Esophagus squamous epithelium (tissue), 4 donors: ENCODE results near the gene CDKN2B.

ENCODE experiments used
- CTCF ChIP-seq, 6 experiments: fragments of 450-650 bp in 4 of 6; fragments of 200-600 bp in 2 of 6; sonication (generic) in 2 of 6; IDR thresholded peaks; one replicate each; pipeline ENCODE4 v1.5.1; 2016 to 2019; ENCODE audit warnings: antibody characterized with exemption in 6 of 6, mild to moderate bottlenecking in 4 of 6, moderate library complexity in 4 of 6
- POLR2A ChIP-seq, 4 donors: fragments of 450-650 bp; IDR thresholded peaks; one replicate each; pipeline ENCODE4 v1.6.1; 2017; ENCODE audit warnings: antibody characterized with exemption in 4 of 4, mild to moderate bottlenecking in 4 of 4, moderate library complexity in 3 of 4

- no peak for TF ChIP-seq CTCF (IDR thresholded peaks at IDR 0.05)
- no peak for TF ChIP-seq POLR2A (IDR thresholded peaks at IDR 0.05)
Measured at GRCh38 chr9:21970800-21971640, 38.1 kb downstream of the CDKN2B start.
